ENCODE results near the gene HS1BP3. TPM values are rescaled to one million over a fixed set of nuclear protein-coding genes. Genes with fewer than 3 reads are reported as not detected.

HS1BP3 gene
- total RNA-seq, 1 donor from 2014 or later, result 16.5 TPM

DNA sequence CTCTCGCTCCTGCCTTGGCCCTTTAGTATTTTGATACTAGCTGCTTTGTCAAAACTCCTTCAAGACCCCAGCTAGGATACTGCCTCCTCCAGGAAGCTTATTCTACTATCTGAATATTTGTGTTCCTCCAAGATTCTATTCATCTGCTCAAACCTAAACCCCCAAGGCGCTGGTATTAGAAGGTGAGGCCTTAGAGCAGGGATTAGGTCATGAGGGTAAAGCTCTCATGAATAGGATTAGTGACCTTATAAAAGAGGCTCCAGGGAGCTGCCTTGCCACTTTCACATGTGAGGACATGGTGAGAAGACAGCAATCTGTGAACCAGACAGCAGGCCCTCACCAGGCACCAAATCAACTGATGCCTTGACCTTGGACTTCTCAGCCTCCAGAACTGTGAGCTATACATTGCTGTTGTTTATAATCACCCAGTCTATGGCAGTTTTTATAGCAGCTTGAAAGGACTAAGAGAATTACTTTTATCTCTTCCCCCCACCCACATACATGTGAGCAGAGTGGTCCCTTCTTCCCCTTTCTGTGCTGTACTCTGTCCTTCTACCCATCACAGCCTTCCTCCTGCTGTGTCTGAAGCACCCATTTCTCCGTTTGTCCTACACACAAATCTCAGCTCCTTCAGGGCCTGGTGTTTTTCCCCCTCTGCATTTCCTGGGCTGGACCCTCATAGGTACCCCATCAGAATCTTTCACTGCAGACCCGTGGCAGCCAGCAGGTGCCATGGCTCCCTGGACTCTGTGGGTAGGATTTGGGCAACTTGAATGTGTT, 54.5 kb downstream of the HS1BP3 start:
- TF ChIP-seq, protein P1, sequence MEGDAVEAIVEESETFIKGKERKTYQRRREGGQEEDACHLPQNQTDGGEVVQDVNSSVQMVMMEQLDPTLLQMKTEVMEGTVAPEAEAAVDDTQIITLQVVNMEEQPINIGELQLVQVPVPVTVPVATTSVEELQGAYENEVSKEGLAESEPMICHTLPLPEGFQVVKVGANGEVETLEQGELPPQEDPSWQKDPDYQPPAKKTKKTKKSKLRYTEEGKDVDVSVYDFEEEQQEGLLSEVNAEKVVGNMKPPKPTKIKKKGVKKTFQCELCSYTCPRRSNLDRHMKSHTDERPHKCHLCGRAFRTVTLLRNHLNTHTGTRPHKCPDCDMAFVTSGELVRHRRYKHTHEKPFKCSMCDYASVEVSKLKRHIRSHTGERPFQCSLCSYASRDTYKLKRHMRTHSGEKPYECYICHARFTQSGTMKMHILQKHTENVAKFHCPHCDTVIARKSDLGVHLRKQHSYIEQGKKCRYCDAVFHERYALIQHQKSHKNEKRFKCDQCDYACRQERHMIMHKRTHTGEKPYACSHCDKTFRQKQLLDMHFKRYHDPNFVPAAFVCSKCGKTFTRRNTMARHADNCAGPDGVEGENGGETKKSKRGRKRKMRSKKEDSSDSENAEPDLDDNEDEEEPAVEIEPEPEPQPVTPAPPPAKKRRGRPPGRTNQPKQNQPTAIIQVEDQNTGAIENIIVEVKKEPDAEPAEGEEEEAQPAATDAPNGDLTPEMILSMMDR (IDR thresholded peaks at IDR 0.05; ENCODE audit: unreplicated experiment), result no peak
- Mint-ChIP-seq H3K9me3 (no peaks in the 10 kb centered on the region), H3K4me3 (no peak overlapping the region), H3K4me1 (peaks cover 10% of the 10 kb centered on the region), H3K36me3 (no peaks in the 10 kb centered on the region), H3K27ac (no peak overlapping the region), H3K27me3 (ENCODE audit: low read depth) (no peaks in the 10 kb centered on the region)
- no peak for DNase-seq (ENCODE audit: low spot score in 2 of 2, unreplicated experiment in 2 of 2)

DNA sequence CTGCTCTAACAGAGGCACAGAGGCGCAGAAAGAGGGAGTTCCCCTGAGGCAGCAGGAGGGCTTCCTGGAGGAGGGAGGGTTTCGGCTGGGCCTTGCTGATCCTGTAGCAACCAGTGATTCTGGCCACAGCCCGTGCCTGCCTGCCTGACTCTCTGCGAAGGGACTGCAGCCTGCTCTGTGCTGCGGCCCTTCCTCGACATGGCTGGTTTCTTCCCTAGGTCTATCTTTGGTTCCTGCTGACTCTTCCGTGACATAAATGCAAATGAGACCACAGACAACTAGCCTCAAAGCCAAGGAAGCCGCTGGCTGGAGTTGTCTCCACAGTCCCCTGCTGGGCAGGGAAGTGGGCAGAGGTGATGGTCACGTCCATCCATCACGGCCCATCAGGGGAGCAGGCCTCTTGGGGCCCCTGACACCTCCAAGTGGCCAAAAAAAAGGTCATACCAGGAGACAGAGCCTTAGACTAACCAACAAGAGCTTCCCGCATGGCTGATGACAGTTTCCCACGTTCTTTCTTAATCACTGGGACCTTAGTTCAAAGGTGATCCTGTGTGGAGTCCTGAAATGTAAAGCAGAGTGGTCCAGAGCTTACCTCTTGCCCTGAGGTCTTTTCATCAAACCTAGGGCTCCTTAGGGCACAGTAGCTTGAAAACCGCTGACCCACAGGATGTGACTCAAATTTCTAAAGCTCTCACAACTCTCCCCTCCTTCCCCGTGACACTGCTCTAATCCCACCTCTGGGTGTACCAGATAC, 55.3 kb downstream of the HS1BP3 start:
- TF ChIP-seq, protein P1 (IDR thresholded peaks at IDR 0.05; ENCODE audit: unreplicated experiment), result no peak
- Mint-ChIP-seq H3K27ac (no peak overlapping the region), H3K4me3 (no peak overlapping the region), H3K4me1 (peaks cover 10% of the 10 kb centered on the region), H3K36me3 (no peaks in the 10 kb centered on the region), H3K27me3 (ENCODE audit: low read depth) (no peaks in the 10 kb centered on the region), H3K9me3 (no peaks in the 10 kb centered on the region)
- DNase-seq (ENCODE audit: low spot score in 2 of 2, unreplicated experiment in 2 of 2), result no peak

DNA sequence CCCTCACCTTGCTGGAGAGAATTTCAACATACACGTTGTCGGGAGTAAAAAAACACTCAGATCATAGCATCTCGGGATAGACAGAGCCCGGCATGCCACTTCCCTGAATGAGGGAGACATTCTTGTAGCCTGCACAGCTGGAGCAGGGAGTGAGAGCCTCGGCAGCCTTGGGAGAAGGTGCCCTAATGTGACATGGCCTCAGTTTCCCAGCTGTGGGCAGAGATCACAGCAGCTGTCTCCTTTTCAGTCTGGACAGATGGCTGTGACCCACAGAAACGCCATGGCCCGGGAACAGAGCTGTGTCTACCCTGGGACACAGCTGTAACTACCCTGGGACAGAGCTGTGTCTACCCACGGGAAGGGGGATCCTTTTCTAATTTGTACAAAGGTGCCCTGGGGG, 55.9 kb downstream of the HS1BP3 start:
- DNase-seq (ENCODE audit: low spot score in 2 of 2, unreplicated experiment in 2 of 2), result no peak
- no peaks in the 10 kb centered on the region for H3K36me3 Mint-ChIP-seq
- H3K9me3 Mint-ChIP-seq, result no peaks in the 10 kb centered on the region
- no peaks in the 10 kb centered on the region for H3K27me3 Mint-ChIP-seq (ENCODE audit: low read depth)
- H3K4me3 Mint-ChIP-seq, result no peak overlapping the region
- TF ChIP-seq, protein P1 (IDR thresholded peaks at IDR 0.05; ENCODE audit: unreplicated experiment), result no peak
- peaks cover 9% of the 10 kb centered on the region for H3K4me1 Mint-ChIP-seq
- no peak overlapping the region for H3K27ac Mint-ChIP-seq

DNA sequence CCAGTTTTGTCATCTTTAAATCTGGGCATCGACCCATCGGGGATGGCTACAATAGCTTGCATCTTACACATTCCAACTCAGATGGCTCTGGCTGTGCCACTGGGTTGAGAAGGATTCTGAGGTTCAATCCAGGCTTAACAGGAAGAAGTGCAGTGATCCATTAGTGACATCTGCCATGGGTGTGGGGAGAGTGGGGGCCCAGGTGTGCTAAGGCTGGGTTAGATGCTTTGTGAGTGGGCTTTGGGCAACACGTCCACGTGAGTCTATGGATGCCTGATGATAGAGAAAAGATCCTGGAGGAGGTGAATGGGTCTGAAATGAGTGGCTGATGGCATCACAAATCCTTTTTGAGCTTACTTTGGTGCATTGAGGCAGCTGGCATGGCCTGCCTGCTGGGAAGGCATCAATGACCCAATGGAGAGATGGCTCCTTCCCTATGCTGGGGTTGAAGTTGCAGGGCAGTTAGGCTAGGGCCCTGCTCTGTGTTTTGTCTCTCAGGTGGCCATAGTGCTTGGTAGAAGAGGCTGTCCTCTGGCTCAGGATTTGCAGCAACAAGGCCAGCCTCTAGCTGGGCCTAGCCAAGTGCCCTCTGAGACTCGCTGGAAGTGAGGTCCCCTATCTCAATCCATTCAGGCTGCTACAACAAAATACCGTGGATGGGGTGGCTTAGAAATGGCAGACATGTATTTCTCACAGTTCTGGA, 56.7 kb downstream of the HS1BP3 start:
- Mint-ChIP-seq H3K4me3 (no peak overlapping the region), H3K27ac (no peak overlapping the region), H3K27me3 (ENCODE audit: low read depth) (no peaks in the 10 kb centered on the region), H3K4me1 (peaks cover 9% of the 10 kb centered on the region), H3K36me3 (no peaks in the 10 kb centered on the region), H3K9me3 (no peaks in the 10 kb centered on the region)
- DNase-seq (ENCODE audit: low spot score in 2 of 2, unreplicated experiment in 2 of 2), result no peak
- TF ChIP-seq, protein P1 (IDR thresholded peaks at IDR 0.05; ENCODE audit: unreplicated experiment), result no peak

DNA sequence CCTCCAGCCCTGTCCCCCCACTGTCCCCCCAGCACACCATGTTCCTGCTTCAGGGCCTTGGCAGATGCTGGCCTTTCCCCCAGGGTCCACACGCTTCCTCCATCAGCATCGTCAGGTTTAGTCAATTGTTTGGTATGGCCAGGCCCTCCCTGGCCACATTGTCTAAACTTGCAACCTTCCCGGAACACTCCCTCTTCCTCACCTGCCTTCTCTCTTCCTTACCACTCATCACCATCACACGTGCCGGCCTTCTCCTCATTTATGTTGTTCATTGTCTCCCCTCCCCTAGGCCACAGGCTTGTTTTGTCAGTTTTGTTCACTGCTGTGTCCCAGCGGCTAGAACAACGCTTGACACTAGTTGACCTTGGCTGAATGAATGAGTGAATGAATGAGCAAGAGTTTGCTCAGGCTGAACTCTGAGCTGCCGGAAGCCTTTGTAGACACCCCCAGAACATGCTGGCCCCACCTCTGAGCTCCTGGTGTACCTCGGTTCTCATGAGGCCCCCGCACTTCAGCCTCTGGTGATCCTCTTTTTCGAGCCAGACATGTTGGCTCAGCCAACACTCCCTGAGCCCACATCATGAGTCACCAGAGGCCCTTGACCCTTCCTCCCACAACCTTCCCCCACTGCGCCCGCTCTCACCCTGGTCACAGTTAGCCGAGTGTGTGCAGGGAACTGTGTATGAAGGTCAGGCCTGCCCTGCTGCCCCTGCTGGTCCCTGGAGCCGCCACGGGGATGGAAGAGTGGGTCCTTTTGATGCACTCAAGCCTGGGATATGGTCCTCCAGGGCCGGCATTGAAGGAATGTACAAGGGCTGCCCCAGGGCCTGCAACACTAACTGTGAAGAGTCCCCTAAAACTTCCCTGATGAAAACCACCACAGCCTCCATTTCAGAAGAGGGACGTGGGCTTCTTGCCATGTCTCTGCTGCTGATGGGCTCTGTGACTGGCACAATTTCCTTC, 57.5 kb downstream of the HS1BP3 start:
- Mint-ChIP-seq H3K27ac (no peak overlapping the region), H3K4me3 (no peak overlapping the region), H3K36me3 (no peaks in the 10 kb centered on the region), H3K27me3 (ENCODE audit: low read depth) (no peaks in the 10 kb centered on the region), H3K4me1 (peaks cover 9% of the 10 kb centered on the region), H3K9me3 (no peaks in the 10 kb centered on the region)
- TF ChIP-seq, protein P1 (IDR thresholded peaks at IDR 0.05; ENCODE audit: unreplicated experiment), result no peak
- DNase-seq (ENCODE audit: low spot score in 2 of 2, unreplicated experiment in 2 of 2), result no peak

Measured in mesothelial cell of epicardium (in vitro differentiated cells).